Embryonic facial prominence (tissue), 1 donor: ENCODE measurements around the gene TADA3.
A peak's percentile ranks its signal among the peaks of the same experiment; 100 is the strongest.
"Not testable (repeated sequence)": the region's sequence is repeated elsewhere in the genome, so short reads cannot be mapped to it uniquely, and the experiment has no call there.

ENCODE experiments used
- DNase-seq: peaks from one replicate; pipeline ENCODE4 v3.0.0-alpha.2; 2016; ENCODE audit errors: extremely low spot score

TADA3 gene

GRCh38 chr3:9784965-9785364, 7.3 kb downstream of the TADA3 start:
- DNase-seq, result no peak

GRCh38 chr3:9783954-9784353, 8.3 kb downstream of the TADA3 start:
- no peak for DNase-seq

- DNase-seq, result no peak
Measured at GRCh38 chr3:9782770-9783169, 9.5 kb downstream of the TADA3 start.

GRCh38 chr3:9781978-9782603, 10.2 kb downstream of the TADA3 start:
- DNase-seq, result no peak

- DNase-seq, result no peak
Measured at GRCh38 chr3:9781551-9781950, 10.7 kb downstream of the TADA3 start.

- no peak for DNase-seq
Measured at GRCh38 chr3:9780910-9781309, 11.4 kb downstream of the TADA3 start.

- no peak for DNase-seq
Measured at GRCh38 chr3:9780458-9780812, 11.8 kb downstream of the TADA3 start.

GRCh38 chr3:9779721-9780457, 12.4 kb downstream of the TADA3 start:
- no peak for DNase-seq

GRCh38 chr3:9779075-9779593, 13.1 kb downstream of the TADA3 start:
- DNase-seq, result no peak

- no peak for DNase-seq
Measured at GRCh38 chr3:9778143-9779074, 13.9 kb downstream of the TADA3 start.

- DNase-seq, result no peak
Measured at GRCh38 chr3:9777694-9778021, 14.6 kb downstream of the TADA3 start.

GRCh38 chr3:9776896-9777693, 15.2 kb downstream of the TADA3 start:
- no peak for DNase-seq

- DNase-seq, result not testable (repeated sequence)
Measured at GRCh38 chr3:9771007-9771406, 21.3 kb downstream of the TADA3 start.

- DNase-seq, result no peak
Measured at GRCh38 chr3:9770276-9770812, 21.9 kb downstream of the TADA3 start.

- DNase-seq, result peak; percentile 48
Measured at GRCh38 chr3:9769426-9770275, 22.6 kb downstream of the TADA3 start, which contains the start of gene CAMK1. Gene CAMK1, minus strand, starts transcription at chr3:9769947. Its CDS starts 2,198 bp downstream, at chr3:9767749.

- DNase-seq, result no peak
Measured at GRCh38 chr3:9769012-9769411, 23.3 kb downstream of the TADA3 start.

- no peak for DNase-seq
Measured at GRCh38 chr3:9768141-9768775, 24.0 kb downstream of the TADA3 start.

GRCh38 chr3:9767418-9767817, 24.9 kb downstream of the TADA3 start:
- DNase-seq, result no peak

GRCh38 chr3:9765865-9766264, 26.4 kb downstream of the TADA3 start:
- no peak for DNase-seq

GRCh38 chr3:9762871-9763270, 29.4 kb downstream of the TADA3 start:
- no peak for DNase-seq
